Measurements from ENCODE around the gene KIF20A.

KIF20A gene

DNA sequence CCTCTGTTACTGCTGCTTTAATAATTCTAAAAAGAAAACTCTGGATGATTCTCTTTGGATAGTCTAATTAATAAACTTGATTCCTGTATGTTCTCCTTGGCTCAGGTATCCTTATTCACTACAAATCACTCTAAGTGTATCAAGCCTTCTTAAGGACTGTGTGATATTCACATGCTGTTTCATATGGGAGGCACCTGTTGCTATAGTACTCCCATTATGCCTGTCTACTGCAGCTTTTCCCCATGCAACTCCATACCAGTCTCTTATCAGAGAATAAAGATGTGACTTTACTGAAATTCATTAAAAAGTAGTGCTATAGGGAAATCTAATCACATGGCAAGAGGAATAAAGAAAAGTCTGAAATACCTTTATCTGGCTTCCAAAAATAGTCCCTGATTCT is 15.2 kb upstream of the KIF20A start:
- no peak for DNase-seq (ENCODE audit: low read depth)
- TF ChIP-seq, protein P1, sequence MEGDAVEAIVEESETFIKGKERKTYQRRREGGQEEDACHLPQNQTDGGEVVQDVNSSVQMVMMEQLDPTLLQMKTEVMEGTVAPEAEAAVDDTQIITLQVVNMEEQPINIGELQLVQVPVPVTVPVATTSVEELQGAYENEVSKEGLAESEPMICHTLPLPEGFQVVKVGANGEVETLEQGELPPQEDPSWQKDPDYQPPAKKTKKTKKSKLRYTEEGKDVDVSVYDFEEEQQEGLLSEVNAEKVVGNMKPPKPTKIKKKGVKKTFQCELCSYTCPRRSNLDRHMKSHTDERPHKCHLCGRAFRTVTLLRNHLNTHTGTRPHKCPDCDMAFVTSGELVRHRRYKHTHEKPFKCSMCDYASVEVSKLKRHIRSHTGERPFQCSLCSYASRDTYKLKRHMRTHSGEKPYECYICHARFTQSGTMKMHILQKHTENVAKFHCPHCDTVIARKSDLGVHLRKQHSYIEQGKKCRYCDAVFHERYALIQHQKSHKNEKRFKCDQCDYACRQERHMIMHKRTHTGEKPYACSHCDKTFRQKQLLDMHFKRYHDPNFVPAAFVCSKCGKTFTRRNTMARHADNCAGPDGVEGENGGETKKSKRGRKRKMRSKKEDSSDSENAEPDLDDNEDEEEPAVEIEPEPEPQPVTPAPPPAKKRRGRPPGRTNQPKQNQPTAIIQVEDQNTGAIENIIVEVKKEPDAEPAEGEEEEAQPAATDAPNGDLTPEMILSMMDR (conservative IDR thresholded peaks at IDR 0.05; ENCODE audit: low read length), result no peak
- H3K4me3 ChIP-seq (ENCODE audit: low read length), result no peak overlapping the region

DNA sequence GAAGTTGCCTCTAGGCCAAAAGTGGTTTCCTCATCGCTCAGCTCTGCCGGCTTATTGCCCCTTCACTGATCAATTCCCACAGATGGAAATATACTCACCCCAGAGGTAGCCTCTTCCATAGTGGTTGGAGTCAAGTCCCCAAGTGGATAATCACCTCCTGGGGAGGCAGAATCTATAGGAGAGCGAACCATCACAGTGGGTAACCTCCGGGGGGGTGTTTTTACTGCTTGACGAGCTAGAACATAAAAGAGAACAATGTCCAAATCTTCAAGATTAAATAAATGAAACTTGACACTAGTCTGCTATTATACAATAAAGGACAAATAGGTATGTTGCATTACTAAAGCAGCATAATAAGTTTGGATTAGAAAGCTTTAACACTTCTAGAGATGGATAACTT is 9.8 kb upstream of the KIF20A start:
- DNase-seq (ENCODE audit: low read depth), result no peak
- H3K4me3 ChIP-seq (ENCODE audit: low read length), result no peak overlapping the region
- TF ChIP-seq, protein P1 (conservative IDR thresholded peaks at IDR 0.05; ENCODE audit: low read length), result no peak

DNA sequence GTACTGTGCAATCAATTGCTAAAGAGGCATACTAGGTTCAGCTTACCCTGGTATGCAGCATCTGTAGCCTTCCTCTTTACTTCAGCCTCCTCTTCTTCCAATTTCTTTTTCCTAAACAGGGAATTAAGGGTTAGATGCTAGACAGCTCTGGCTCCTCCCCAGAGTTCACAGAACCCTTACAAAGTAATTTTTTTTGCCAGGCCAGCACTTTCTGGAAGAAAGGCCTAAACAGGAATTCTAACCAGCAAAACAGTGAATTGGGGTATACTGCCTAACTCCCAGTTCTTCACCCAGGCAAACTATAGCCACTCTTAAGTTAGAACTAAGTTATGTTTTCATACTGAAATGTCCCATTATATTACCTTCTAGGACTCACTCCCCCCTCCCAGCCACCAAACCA is 8.6 kb upstream of the KIF20A start:
- TF ChIP-seq, protein P1 (conservative IDR thresholded peaks at IDR 0.05; ENCODE audit: low read length), result no peak
- no peak for DNase-seq (ENCODE audit: low read depth)
- H3K4me3 ChIP-seq (ENCODE audit: low read length), result no peak overlapping the region

DNA sequence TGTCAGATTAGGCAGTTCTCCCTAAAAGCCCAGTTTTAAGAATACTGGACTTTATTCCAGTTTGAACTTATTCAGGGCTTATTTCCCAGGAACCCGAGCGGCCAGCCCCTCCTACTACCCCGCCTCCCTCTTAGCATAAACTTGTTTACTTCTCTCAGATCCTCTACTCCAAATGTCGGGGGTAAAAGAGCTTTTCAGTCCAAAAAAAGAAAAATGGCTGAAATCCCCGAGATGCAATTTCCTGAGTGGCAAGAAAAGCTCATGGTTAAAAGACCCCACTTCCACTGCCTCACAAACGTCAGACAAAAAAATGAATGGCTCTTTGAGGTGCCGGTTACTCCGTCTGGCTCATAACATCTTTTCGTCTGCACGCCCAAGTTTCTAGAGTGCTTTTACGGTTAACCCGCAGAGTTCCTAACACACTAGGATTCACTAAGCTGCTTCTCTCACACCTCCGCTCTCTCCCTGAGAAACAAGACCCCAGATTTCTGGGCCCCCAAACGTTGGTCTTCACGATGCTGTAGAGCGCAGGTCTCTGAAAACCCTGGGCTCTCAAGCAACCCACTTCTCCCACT is 884 bp upstream of the KIF20A start:
- TF ChIP-seq, protein P1 (conservative IDR thresholded peaks at IDR 0.05; ENCODE audit: low read length), result no peak
- DNase-seq (ENCODE audit: low read depth), result peak; percentile 20
- H3K4me3 ChIP-seq (ENCODE audit: low read length), result peak overlapping the region; percentile 97

DNA sequence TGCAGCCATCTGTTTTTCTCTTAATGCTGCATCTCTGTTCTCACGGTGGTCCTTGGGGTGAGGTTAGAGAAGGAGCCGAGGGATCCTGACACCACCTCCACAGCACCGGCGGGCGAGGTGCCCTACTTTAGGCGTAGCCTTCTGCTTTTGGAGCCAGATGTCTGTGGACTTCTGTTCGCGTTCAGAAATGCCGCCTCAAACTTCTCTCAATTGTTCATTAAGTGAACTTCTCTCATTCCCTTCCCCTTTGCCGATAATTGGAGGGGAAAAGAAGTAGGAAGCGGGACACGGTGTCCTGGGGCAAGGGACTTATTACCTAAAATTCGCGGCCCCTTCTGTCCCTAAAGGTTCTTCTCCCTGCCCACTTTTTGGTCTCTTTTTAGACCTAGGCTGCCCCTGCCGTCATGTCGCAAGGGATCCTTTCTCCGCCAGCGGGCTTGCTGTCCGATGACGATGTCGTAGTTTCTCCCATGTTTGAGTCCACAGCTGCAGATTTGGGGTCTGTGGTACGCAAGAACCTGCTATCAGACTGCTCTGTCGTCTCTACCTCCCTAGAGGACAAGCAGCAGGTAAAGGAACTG is 455 bp downstream of the KIF20A start:
- no peak for DNase-seq (ENCODE audit: low read depth)
- H3K4me3 ChIP-seq (ENCODE audit: low read length), result peak overlapping the region; percentile 97
- TF ChIP-seq, protein P1 (conservative IDR thresholded peaks at IDR 0.05; ENCODE audit: low read length), result no peak

DNA sequence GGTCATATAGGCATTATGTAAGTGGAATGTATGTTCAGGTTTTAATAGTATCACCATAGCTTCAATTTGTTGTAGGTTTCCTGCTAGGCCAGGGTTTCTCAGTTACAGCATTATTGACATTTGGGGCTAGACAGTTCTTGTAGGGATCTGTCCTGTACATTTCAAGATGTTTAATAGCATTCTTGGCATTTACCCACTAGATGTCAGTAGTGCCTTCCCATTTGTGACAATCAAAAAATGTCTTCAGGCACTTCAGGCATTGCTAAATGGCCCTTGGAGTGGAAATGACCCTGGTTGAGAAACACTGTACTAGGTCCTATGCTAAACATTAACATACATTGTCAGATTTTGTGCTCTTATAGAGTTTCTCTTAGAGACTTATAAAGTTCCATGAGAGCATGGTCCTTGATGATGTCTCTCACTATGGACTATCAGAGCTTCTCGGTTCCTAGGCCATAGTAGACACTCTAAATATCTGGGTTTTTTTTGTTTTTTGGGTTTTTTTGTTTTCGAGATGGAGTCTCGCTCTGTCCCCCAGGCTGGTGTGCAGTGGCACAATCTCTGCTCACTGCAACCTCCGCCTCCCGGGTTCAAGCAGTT is 1.4 kb downstream of the KIF20A start:
- H3K4me3 ChIP-seq (ENCODE audit: low read length), result peak overlapping the region; percentile 97
- DNase-seq (ENCODE audit: low read depth), result peak; percentile 52
- TF ChIP-seq, protein P1 (conservative IDR thresholded peaks at IDR 0.05; ENCODE audit: low read length), result peak; percentile 44

DNA sequence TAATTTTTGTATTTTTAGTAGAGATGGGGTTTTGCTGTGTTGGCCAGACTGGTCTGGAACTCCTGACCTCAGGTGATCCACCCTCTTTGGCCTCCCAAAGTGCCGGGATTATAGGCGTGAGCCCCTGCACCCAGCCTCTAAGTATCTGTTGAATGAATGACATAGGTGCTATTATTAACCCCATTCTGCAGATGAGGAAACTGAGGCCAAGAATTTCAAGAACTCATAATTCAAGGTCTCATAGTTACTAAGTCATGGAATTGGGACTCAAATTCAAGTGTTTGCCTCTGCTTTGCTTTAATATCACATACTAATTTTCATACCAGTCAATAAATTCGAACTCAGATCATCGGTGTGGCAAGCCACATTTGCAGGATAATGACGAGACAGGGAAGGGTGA is 1.9 kb downstream of the KIF20A start:
- TF ChIP-seq, protein P1 (conservative IDR thresholded peaks at IDR 0.05; ENCODE audit: low read length), result no peak
- DNase-seq (ENCODE audit: low read depth), result no peak
- no peak overlapping the region for H3K4me3 ChIP-seq (ENCODE audit: low read length)
